ENCODE data around the gene DRC3.

The DRC3 gene

GRCh38 chr17:18037486-18037885, 64.8 kb downstream of the DRC3 start:
- no peak for DNase-seq (ENCODE audit: extremely low read depth, insufficient read length)
- H3K4me3 ChIP-seq (replicated peaks; ENCODE audit: low read depth, low read length), result no peak overlapping the region

GRCh38 chr17:18038149-18038850, 65.6 kb downstream of the DRC3 start:
- H3K36me3 ChIP-seq (ENCODE audit: control insufficient read depth, insufficient read depth, low read length), result no peaks in the 10 kb centered on the region
- DNase-seq (ENCODE audit: extremely low read depth, insufficient read length), result peak; percentile 30
- peak overlapping the region; percentile 93 for H3K4me3 ChIP-seq (replicated peaks; ENCODE audit: low read depth, low read length)
- no peak for TF ChIP-seq CTCF (IDR thresholded peaks at IDR 0.05; ENCODE audit: insufficient read depth, low read length, poor library complexity, severe bottlenecking)
- no peaks in the 10 kb centered on the region for H3K27me3 ChIP-seq (replicated peaks; ENCODE audit: control insufficient read depth, insufficient read depth, low read length)

More at GRCh38 chr17:18037486-18037885, 64.8 kb downstream of the DRC3 start:
- Histone ChIP-seq H3K27me3 (replicated peaks; ENCODE audit: control insufficient read depth, insufficient read depth, low read length) (no peaks in the 10 kb centered on the region), H3K36me3 (ENCODE audit: control insufficient read depth, insufficient read depth, low read length) (no peaks in the 10 kb centered on the region)
- no peak for TF ChIP-seq CTCF (IDR thresholded peaks at IDR 0.05; ENCODE audit: insufficient read depth, low read length, poor library complexity, severe bottlenecking)

- H3K36me3 ChIP-seq (ENCODE audit: control insufficient read depth, insufficient read depth, low read length), result no peaks in the 10 kb centered on the region
- H3K27me3 ChIP-seq (replicated peaks; ENCODE audit: control insufficient read depth, insufficient read depth, low read length), result no peaks in the 10 kb centered on the region
- peak; percentile 15 for TF ChIP-seq CTCF (IDR thresholded peaks at IDR 0.05; ENCODE audit: insufficient read depth, low read length, poor library complexity, severe bottlenecking)
These were observed 66.3 kb downstream of the DRC3 start, which contains the start of the genes ATPAF2 and GID4 for GRCh38 chr17:18038861-18039534. Gene ATPAF2 (minus strand): TSS chr17:18039168. CDS start chr17:18039013, 155 bp downstream. Gene GID4 (plus strand): TSS chr17:18039408. CDS start chr17:18039465, 57 bp downstream.

GRCh38 chr17:18039535-18040260, 67.0 kb downstream of the DRC3 start:
- DNase-seq (ENCODE audit: extremely low read depth, insufficient read length), result no peak
- Histone ChIP-seq H3K4me3 (replicated peaks; ENCODE audit: low read depth, low read length) (peak overlapping the region; percentile 93), H3K27me3 (replicated peaks; ENCODE audit: control insufficient read depth, insufficient read depth, low read length) (no peaks in the 10 kb centered on the region), H3K36me3 (ENCODE audit: control insufficient read depth, insufficient read depth, low read length) (no peaks in the 10 kb centered on the region)
- peak; percentile 1 for TF ChIP-seq CTCF (IDR thresholded peaks at IDR 0.05; ENCODE audit: insufficient read depth, low read length, poor library complexity, severe bottlenecking)

More at GRCh38 chr17:18038861-18039534, 66.3 kb downstream of the DRC3 start, which contains the start of the genes ATPAF2 and GID4:
- peak; percentile 100 for DNase-seq (ENCODE audit: extremely low read depth, insufficient read length)
- peak within 1 kb of the TSS; percentile 93 for H3K4me3 ChIP-seq (replicated peaks; ENCODE audit: low read depth, low read length)

GRCh38 chr17:18040261-18040858, 67.7 kb downstream of the DRC3 start:
- H3K27me3 ChIP-seq (replicated peaks; ENCODE audit: control insufficient read depth, insufficient read depth, low read length), result no peaks in the 10 kb centered on the region
- no peak for TF ChIP-seq CTCF (IDR thresholded peaks at IDR 0.05; ENCODE audit: insufficient read depth, low read length, poor library complexity, severe bottlenecking)
- H3K36me3 ChIP-seq (ENCODE audit: control insufficient read depth, insufficient read depth, low read length), result no peaks in the 10 kb centered on the region
- DNase-seq (ENCODE audit: extremely low read depth, insufficient read length), result no peak
- peak overlapping the region; percentile 93 for H3K4me3 ChIP-seq (replicated peaks; ENCODE audit: low read depth, low read length)
